Endothelial cell of umbilical vein (primary cell): ENCODE data around the gene MAMSTR. TPM values are rescaled to one million over a fixed set of nuclear protein-coding genes. Genes with fewer than 3 reads are reported as not detected.

Source experiments
- BruUV-seq: library from RNA; stranded (reverse); fragments of 400-500 nt; replicated peaks from 2 replicates; lab custom pipeline; 2021; lab: Mats Ljungman, UMichigan
- CTCF ChIA-PET: fragments of 300-600, 350-600 bp; sonication (Branson Sonifier 250); formaldehyde crosslinking; loops from one replicate; lab custom pipeline; 2021; ENCODE audit warnings: antibody characterized with exemption, inconsistent platforms; lab: Charles Lee
- POLR2A ChIA-PET: fragments of 300-600, 350-600 bp; sonication (Branson Sonifier 250); formaldehyde crosslinking; loops from one replicate; lab custom pipeline; 2021; ENCODE audit warnings: antibody characterized with exemption, inconsistent platforms; lab: Charles Lee
- DNase-seq: peaks from one replicate; pipeline ENCODE4 v3.0.0-alpha.2; 2011; ENCODE audit warnings: low read depth, low spot score
- FAIRE-seq: peaks from 2 replicates; lab custom pipeline; 2011; peaks lifted over from hg19 to GRCh38; lab: Jason Lieb, UNC
- H2AFZ ChIP-seq: 2 replicates; pipeline ENCODE4 v1.6.0; 2012; ENCODE audit warnings: low read depth, low read length, control low read depth, inconsistent platforms
- H3K27ac ChIP-seq: 2 replicates; pipeline ENCODE4 v1.5.1; 2011; ENCODE audit warnings: low read depth, mild to moderate bottlenecking, control low read depth, low read length, moderate library complexity; ENCODE audit not compliant: insufficient read depth
- H3K27me3 ChIP-seq, 2 experiments: 2 replicates each; pipeline versions ENCODE4 v1.6.0 to v1.6.1; 2011; ENCODE audit warnings: low read length in 2 of 2, mixed read lengths in 1 of 2; ENCODE audit not compliant: control insufficient read depth in 2 of 2, insufficient read depth in 2 of 2
- H3K36me3 ChIP-seq, 2 experiments: 2 replicates in 1 of 2; 3 replicates in 1 of 2; pipeline ENCODE4 v1.5.1; 2011; ENCODE audit warnings: low read length in 2 of 2, mild to moderate bottlenecking in 1 of 2, moderate library complexity in 1 of 2; ENCODE audit not compliant: control insufficient read depth in 2 of 2, insufficient read depth in 2 of 2; ENCODE audit errors: extremely low read depth in 1 of 2
- H3K4me1 ChIP-seq: 3 replicates; pipeline ENCODE4 v1.5.1; 2011; ENCODE audit warnings: mild to moderate bottlenecking, low read length; ENCODE audit not compliant: control insufficient read depth, insufficient read depth; ENCODE audit errors: extremely low read depth
- H3K4me2 ChIP-seq: 2 replicates; pipeline ENCODE4 v1.6.1; 2011; ENCODE audit warnings: low read length, control low read depth, mixed read lengths; ENCODE audit not compliant: insufficient read depth
- H3K4me3 ChIP-seq, 3 experiments: fragments of 200-600 bp in 1 of 3; sonication (generic), shearing (Covaris generic) in 1 of 3; replicated peaks in 1 of 3; 2 replicates each; pipeline ENCODE4 v1.5.1; 2011 to 2016; ENCODE audit warnings: control low read depth in 3 of 3, low read length in 3 of 3, mild to moderate bottlenecking in 2 of 3, inconsistent platforms in 1 of 3, low read depth in 1 of 3, moderate library complexity in 1 of 3; ENCODE audit not compliant: insufficient read depth in 1 of 3
- H3K79me2 ChIP-seq: 2 replicates; pipeline ENCODE4 v1.6.0; 2012; ENCODE audit warnings: low read length, inconsistent platforms; ENCODE audit not compliant: control insufficient read depth, insufficient read depth
- H3K9ac ChIP-seq: replicated peaks from 2 replicates; pipeline ENCODE3; 2011; ENCODE audit warnings: low read length, control low read depth; ENCODE audit not compliant: insufficient read depth; ENCODE audit errors: extremely low read depth
- H3K9me1 ChIP-seq: replicated peaks from 3 replicates; pipeline ENCODE4 v1.6.0; 2011; ENCODE audit warnings: mild to moderate bottlenecking, low read length; ENCODE audit not compliant: control insufficient read depth, insufficient read depth; ENCODE audit errors: extremely low read depth
- H3K9me3 ChIP-seq: replicated peaks from 2 replicates; pipeline ENCODE4 v1.5.1; 2012; ENCODE audit warnings: low read length, inconsistent platforms; ENCODE audit not compliant: control insufficient read depth, insufficient read depth
- H4K20me1 ChIP-seq: replicated peaks from 2 replicates; pipeline ENCODE3; 2011; ENCODE audit warnings: mild to moderate bottlenecking, low read length; ENCODE audit not compliant: control insufficient read depth, insufficient read depth; ENCODE audit errors: extremely low read depth
- EZH2 ChIP-seq: IDR thresholded peaks from 2 replicates; pipeline ENCODE4 v1.6.1; 2012; ENCODE audit warnings: borderline replicate concordance, low read depth, mild to moderate bottlenecking, moderate library complexity, low read length, inconsistent platforms; ENCODE audit not compliant: severe bottlenecking
- FOS ChIP-seq: IDR thresholded peaks from 2 replicates; pipeline ENCODE4 v1.6.1; 2011; ENCODE audit warnings: mild to moderate bottlenecking, low read length, moderate library complexity, borderline replicate concordance; ENCODE audit not compliant: insufficient read depth
- GATA2 ChIP-seq: IDR thresholded peaks from 2 replicates; pipeline ENCODE4 v1.7.0; 2011; ENCODE audit warnings: low read depth, mild to moderate bottlenecking, moderate library complexity, mixed read lengths, low read length; ENCODE audit not compliant: insufficient read length, insufficient read depth
- JUN ChIP-seq: IDR thresholded peaks from 2 replicates; pipeline ENCODE4 v1.6.1; 2011; ENCODE audit warnings: borderline replicate concordance, low read depth; ENCODE audit not compliant: insufficient read length, insufficient read depth
- MYC ChIP-seq: IDR thresholded peaks from one replicate; pipeline ENCODE4 v1.6.1; 2011; ENCODE audit warnings: mild to moderate bottlenecking, low read depth, low read length
- POLR2A ChIP-seq: IDR thresholded peaks from 2 replicates; pipeline ENCODE4 v1.6.1; 2012; ENCODE audit warnings: low read depth, mild to moderate bottlenecking, control low read depth, low read length
- POLR2AphosphoS5 ChIP-seq: IDR thresholded peaks from 2 replicates; pipeline ENCODE4 v1.6.1; 2012; ENCODE audit warnings: low read depth, mild to moderate bottlenecking, control low read depth, low read length, moderate library complexity; ENCODE audit not compliant: insufficient read depth
- dilution Hi-C: fragments of 300-500 bp; cut with MboI; formaldehyde crosslinking; loops from one replicate; pipeline ENCODE4 v1.15.0; 2019; ENCODE audit warnings: low sequenced_read_pairs; ENCODE audit not compliant: extremely low pct_ligation_motif_present
- intact Hi-C: fragments of 100-400 bp; cut with micrococcal nuclease; formaldehyde crosslinking; loops from one replicate; pipeline ENCODE4 v1.10.0; 2022
- polyA plus RNA-seq, 4 experiments: library from polyadenylated mRNA; depleted of rRNA in 3 of 4; stranded (reverse) in 3 of 4; unstranded in 1 of 4; fragments of >200 nt; gene quantifications; 2 replicates each; pipeline versions ENCODE4 v1.2.1 to v1.2.3, GENCODE V29; 2011 to 2012; ENCODE audit warnings: missing spikeins in 1 of 4
- total RNA-seq: library from RNA; stranded (reverse); gene quantifications from 2 replicates; pipeline ENCODE4 v1.2.3, GENCODE V29; 2021
- TF ChIP-seq, protein P1 (sequence below): IDR thresholded peaks from 2 replicates; pipeline ENCODE4 v1.6.1; 2011; ENCODE audit not compliant: insufficient read depth, insufficient read length
- TF ChIP-seq, protein P2 (sequence below), 2 donors: IDR thresholded peaks; 1 replicate in 1 of 2; 2 replicates in 1 of 2; pipeline ENCODE4 v1.5.1; 2011; ENCODE audit warnings: low read length in 2 of 2, mild to moderate bottlenecking in 2 of 2, moderate library complexity in 2 of 2, control low read depth in 1 of 2, inconsistent platforms in 1 of 2, low read depth in 1 of 2; ENCODE audit not compliant: insufficient read depth in 1 of 2; ENCODE audit errors: extremely low read depth in 1 of 2

MAMSTR gene
- total and polyA plus RNA-seq, 2 donors (not counting 3 experiments of a cell fraction or from before 2014, with no cell fraction given): 0.57 to 0.84 TPM

DNA sequence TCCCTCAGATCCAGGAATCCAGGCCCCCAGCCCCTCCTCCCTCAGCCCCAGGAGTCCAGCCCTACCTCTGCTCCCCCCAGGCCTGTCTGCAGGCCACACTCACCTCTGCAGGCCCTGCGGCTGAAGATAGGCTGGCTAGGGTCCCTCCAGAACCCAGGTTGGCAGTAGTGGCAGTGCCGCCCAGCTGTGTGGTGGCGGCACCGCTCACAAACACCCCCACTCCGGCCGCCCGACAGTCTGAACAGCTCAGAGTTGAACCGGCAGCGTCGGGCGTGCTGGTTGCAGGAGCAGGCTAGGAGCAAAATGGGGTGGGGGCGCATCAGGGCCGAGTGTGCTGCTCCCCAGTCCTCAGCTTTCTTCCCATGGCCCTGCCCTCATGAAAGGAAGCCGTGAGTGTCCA, 55.0 kb downstream of the MAMSTR start:
- Histone ChIP-seq H3K4me2 (no peak overlapping the region), H3K27ac (no peak overlapping the region), H3K36me3 (no peaks in the 10 kb centered on the region), H3K4me3 (no peak overlapping the region), H3K79me2 (no peaks in the 10 kb centered on the region), H3K9me1 (no peaks in the 10 kb centered on the region), H4K20me1 (no peaks in the 10 kb centered on the region), H3K9ac (no peak overlapping the region), H3K4me1 (no peaks in the 10 kb centered on the region), H2AFZ (no peak overlapping the region), H3K9me3 (no peaks in the 10 kb centered on the region), H3K27me3 (no peaks in the 10 kb centered on the region)
- intact Hi-C loops: no loop called here
- no peak for FAIRE-seq
- BruUV-seq: no TSS peak
- CTCF ChIA-PET: interaction anchor here (1.2 to 1.6 kb wide), 2 partner anchors 10 to 34 kb away, joined by 3 to 6 read pairs; no protein-coding TSS in a partner anchor
- POLR2A ChIA-PET: interaction anchor here (0.7 kb wide), 1 partner anchor 228 kb away, joined by 3 read pairs; no protein-coding TSS in a partner anchor
- TF ChIP-seq, protein P1, sequence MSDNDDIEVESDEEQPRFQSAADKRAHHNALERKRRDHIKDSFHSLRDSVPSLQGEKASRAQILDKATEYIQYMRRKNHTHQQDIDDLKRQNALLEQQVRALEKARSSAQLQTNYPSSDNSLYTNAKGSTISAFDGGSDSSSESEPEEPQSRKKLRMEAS: no peak
- TF ChIP-seq, protein P2, sequence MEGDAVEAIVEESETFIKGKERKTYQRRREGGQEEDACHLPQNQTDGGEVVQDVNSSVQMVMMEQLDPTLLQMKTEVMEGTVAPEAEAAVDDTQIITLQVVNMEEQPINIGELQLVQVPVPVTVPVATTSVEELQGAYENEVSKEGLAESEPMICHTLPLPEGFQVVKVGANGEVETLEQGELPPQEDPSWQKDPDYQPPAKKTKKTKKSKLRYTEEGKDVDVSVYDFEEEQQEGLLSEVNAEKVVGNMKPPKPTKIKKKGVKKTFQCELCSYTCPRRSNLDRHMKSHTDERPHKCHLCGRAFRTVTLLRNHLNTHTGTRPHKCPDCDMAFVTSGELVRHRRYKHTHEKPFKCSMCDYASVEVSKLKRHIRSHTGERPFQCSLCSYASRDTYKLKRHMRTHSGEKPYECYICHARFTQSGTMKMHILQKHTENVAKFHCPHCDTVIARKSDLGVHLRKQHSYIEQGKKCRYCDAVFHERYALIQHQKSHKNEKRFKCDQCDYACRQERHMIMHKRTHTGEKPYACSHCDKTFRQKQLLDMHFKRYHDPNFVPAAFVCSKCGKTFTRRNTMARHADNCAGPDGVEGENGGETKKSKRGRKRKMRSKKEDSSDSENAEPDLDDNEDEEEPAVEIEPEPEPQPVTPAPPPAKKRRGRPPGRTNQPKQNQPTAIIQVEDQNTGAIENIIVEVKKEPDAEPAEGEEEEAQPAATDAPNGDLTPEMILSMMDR (IDR thresholded peaks at IDR 0.05; ENCODE audit: extremely low read depth in 1 of 2, insufficient read depth in 1 of 2, low read depth in 1 of 2, low read length in 2 of 2): no peak
- TF ChIP-seq JUN (no peak), POLR2A (no peak), MYC (no peak), EZH2 (no peak), GATA2 (no peak), FOS (no peak), POLR2AphosphoS5 (no peak)
- dilution Hi-C loops: no loop called here
- DNase-seq: no peak
